HepG2 (cell line): ENCODE measurements around the gene UCN3. TPM values are rescaled to one million over a fixed set of nuclear protein-coding genes. Genes with fewer than 3 reads are reported as not detected.

ENCODE experiments used
- ATF1 ChIP-seq: IDR thresholded peaks from 2 replicates; pipeline ENCODE4 v1.6.1; 2016; ENCODE audit warnings: mild to moderate bottlenecking, control low read depth
- ATF7-NPFF ChIP-seq: sonication (generic); formaldehyde crosslinking; IDR thresholded peaks from 2 replicates; pipeline ENCODE4 v1.8.1; 2023; ENCODE audit warnings: mild to moderate bottlenecking, low read depth, missing genetic modification reagents, moderate library complexity
- CHCHD3 ChIP-seq: sonication (generic); formaldehyde crosslinking; IDR thresholded peaks from 2 replicates; pipeline ENCODE4 v1.8.0; 2022; ENCODE audit warnings: mild to moderate bottlenecking, missing genetic modification reagents, moderate library complexity
- FLYWCH1 ChIP-seq: sonication (generic); formaldehyde crosslinking; IDR thresholded peaks from 2 replicates; pipeline ENCODE4 v1.8.1; 2023; ENCODE audit warnings: mild to moderate bottlenecking, missing genetic modification reagents
- MAF1 ChIP-seq: sonication (generic); formaldehyde crosslinking; IDR thresholded peaks from 2 replicates; pipeline ENCODE4 v1.5.0; 2020; ENCODE audit warnings: missing genetic modification reagents, borderline replicate concordance
- MYNN ChIP-seq: sonication (generic); formaldehyde crosslinking; IDR thresholded peaks from 2 replicates; pipeline ENCODE4 v1.4.0; 2020; ENCODE audit warnings: mild to moderate bottlenecking, low read depth, missing genetic modification reagents
- RFXAP ChIP-seq: sonication (generic); formaldehyde crosslinking; IDR thresholded peaks from 2 replicates; pipeline ENCODE4 v1.4.0; 2020; ENCODE audit warnings: missing genetic modification reagents, borderline replicate concordance
- SIX4 ChIP-seq: sonication (generic); formaldehyde crosslinking; IDR thresholded peaks from 2 replicates; pipeline ENCODE4 v1.4.0; 2020; ENCODE audit warnings: missing genetic modification reagents
- STAT6 ChIP-seq: sonication (generic); formaldehyde crosslinking; IDR thresholded peaks from 2 replicates; pipeline ENCODE4 v1.4.0; 2020; ENCODE audit warnings: missing genetic modification reagents, mild to moderate bottlenecking, borderline replicate concordance
- TBP ChIP-seq: sonication (generic); formaldehyde crosslinking; IDR thresholded peaks from 2 replicates; pipeline ENCODE4 v1.5.0; 2020; ENCODE audit warnings: missing genetic modification reagents
- TP53 ChIP-seq: sonication (generic); formaldehyde crosslinking; conservative IDR thresholded peaks from 2 replicates; pipeline ENCODE4 v1.4.0; 2020; ENCODE audit warnings: missing genetic modification reagents
- XRCC5 ChIP-seq: fragments of 200-400 bp; formaldehyde crosslinking; optimal IDR thresholded peaks from 2 replicates; pipeline ENCODE3; 2017; ENCODE audit warnings: mild to moderate bottlenecking, low read length
- ZBTB7B ChIP-seq: sonication (generic); formaldehyde crosslinking; IDR thresholded peaks from 2 replicates; pipeline ENCODE4 v1.4.0; 2020; ENCODE audit warnings: missing genetic modification reagents
- ZNF264 ChIP-seq: sonication (generic); formaldehyde crosslinking; IDR thresholded peaks from 2 replicates; pipeline ENCODE4 v1.4.0; 2020; ENCODE audit warnings: missing genetic modification reagents
- ZNF563 ChIP-seq: sonication (generic); formaldehyde crosslinking; IDR thresholded peaks from 2 replicates; pipeline ENCODE4 v1.8.0; 2022; ENCODE audit warnings: mild to moderate bottlenecking, moderate library complexity, missing genetic modification reagents
- ZNF629 ChIP-seq: sonication (generic); formaldehyde crosslinking; conservative IDR thresholded peaks from 2 replicates; pipeline ENCODE4 v1.5.0; 2020; ENCODE audit warnings: missing genetic modification reagents
- polyA plus RNA-seq, 8 experiments: library from polyadenylated mRNA; depleted of rRNA in 3 of 8; stranded (reverse) in 7 of 8; unstranded in 1 of 8; fragments of >200 nt; fragmentation: Illumina TruSeq in 4 of 8; extraction: Trizol in 4 of 8; gene quantifications; 2 replicates each; pipeline versions ENCODE4 v1.2.1 to v1.2.3, GENCODE V29; 2011 to 2016; ENCODE audit warnings: low read depth in 4 of 8, missing spikeins in 1 of 8, mixed read lengths in 1 of 8; ENCODE audit not compliant: insufficient read depth in 1 of 8
- total RNA-seq, 5 experiments: library from RNA; depleted of rRNA; stranded (reverse); fragments of >200 nt; fragmentation: Illumina TruSeq; extraction: Trizol; gene quantifications; 2 replicates each; pipeline ENCODE4 v1.2.3, GENCODE V29; 2016; ENCODE audit warnings: low read depth in 1 of 5

Gene UCN3
- total and polyA plus RNA-seq, 2 of the 13 experiments (the other 11 are each of a cell fraction or from before 2014, with no cell fraction given) = not detected

GRCh38 chr10:5349362-5349761, 15.4 kb upstream of the UCN3 start (continued):
- TF ChIP-seq RFXAP (CRISPR knock-in tag) (no peak), ZBTB7B (CRISPR knock-in tag) (no peak), SIX4 (CRISPR knock-in tag) (no peak), STAT6 (CRISPR knock-in tag) (no peak), TP53 (CRISPR knock-in tag) (no peak), XRCC5 (no peak), ATF7-NPFF (CRISPR knock-in tag) (no peak), ZNF563 (CRISPR knock-in tag) (no peak), TBP (no peak), CHCHD3 (CRISPR knock-in tag) (no peak), ZNF629 (CRISPR knock-in tag) (no peak), MAF1 (CRISPR knock-in tag) (no peak), MYNN (CRISPR knock-in tag) (no peak), ATF1 (CRISPR knock-in tag) (no peak), FLYWCH1 (no peak), ZNF264 (CRISPR knock-in tag) (no peak)
